Transverse colon (tissue), 4 donors: ENCODE data around the gene PTPRJ. TPM values are rescaled to one million over a fixed set of nuclear protein-coding genes. Genes with fewer than 3 reads are reported as not detected.

ENCODE experiments used
- DNase-seq: peaks from one replicate; pipeline ENCODE4 v3.0.0-alpha.2; 2019
- H3K27ac ChIP-seq, 4 donors: fragments of 200-600 bp; sonication (generic); 2 replicates each; pipeline ENCODE4 v1.5.1; 2016 to 2018; ENCODE audit warnings: inconsistent platforms in 4 of 4
- H3K27me3 ChIP-seq: fragments of 200-600 bp; sonication (generic); 2 replicates; pipeline ENCODE4 v1.5.1; 2017; ENCODE audit warnings: inconsistent platforms
- H3K36me3 ChIP-seq, 4 donors: fragments of 200-600 bp; sonication (generic); 2 replicates each; pipeline ENCODE4 v1.5.1; 2017 to 2019; ENCODE audit warnings: inconsistent platforms in 4 of 4
- H3K4me1 ChIP-seq, 4 donors: fragments of 200-600 bp; sonication (generic); 2 replicates each; pipeline ENCODE4 v1.5.1; 2017 to 2020; ENCODE audit warnings: inconsistent platforms in 4 of 4
- H3K4me3 ChIP-seq, 4 donors: fragments of 200-600 bp; sonication (generic); 1 replicate in 1 of 4; 2 replicates in 3 of 4; pipeline versions ENCODE4 v1.5.1 to v1.6.1; 2017 to 2019; ENCODE audit warnings: inconsistent platforms in 4 of 4
- H3K9me3 ChIP-seq, 2 donors: fragments of 200-600 bp; sonication (generic); 2 replicates each; pipeline ENCODE4 v1.5.1; 2017 to 2019; ENCODE audit warnings: inconsistent platforms in 2 of 2
- CTCF ChIP-seq, 5 experiments: fragments of 200-600 bp in 3 of 5; fragments of 450-650 bp in 2 of 5; sonication (generic) in 3 of 5; IDR thresholded peaks; 1 replicate in 2 of 5; 2 replicates in 3 of 5; pipeline ENCODE4 v1.5.1; 2016 to 2017; ENCODE audit warnings: antibody characterized with exemption in 5 of 5, inconsistent platforms in 3 of 5, mild to moderate bottlenecking in 2 of 5, moderate library complexity in 1 of 5
- EP300 ChIP-seq: sonication (generic); formaldehyde crosslinking; IDR thresholded peaks from one replicate; pipeline ENCODE4 v1.6.1; 2017; ENCODE audit warnings: antibody characterized with exemption, low read depth
- POLR2A ChIP-seq: fragments of 450-650 bp; IDR thresholded peaks from one replicate; pipeline ENCODE4 v1.6.1; 2016; ENCODE audit warnings: antibody characterized with exemption, mild to moderate bottlenecking, moderate library complexity
- POLR2AphosphoS5 ChIP-seq, 3 donors: sonication (generic); formaldehyde crosslinking; IDR thresholded peaks; one replicate each; pipeline ENCODE4 v1.6.1; 2016; ENCODE audit warnings: antibody characterized with exemption in 3 of 3
- WGBS, 2 donors: methylation state at CpG; one replicate each; pipeline ENCODE4 v1.1.5; 2018; ENCODE audit warnings: low coverage in 1 of 2; 5-methylcytosine and 5-hydroxymethylcytosine counted together
- in situ Hi-C, 4 donors: fragments of 200-750 bp; cut with MboI; loops; one replicate each; pipeline versions ENCODE4 v1.15.0 to v1.15.1; 2017; ENCODE audit warnings: low sequenced_read_pairs in 3 of 4, low pct_ligation_motif_present in 1 of 4, low pct_unique_long_range_greater_than_20kb in 1 of 4
- intact Hi-C: fragments of 100-400 bp; cut with DNase I; formaldehyde crosslinking; loops from one replicate; pipeline ENCODE4 v1.15.1; 2023; ENCODE audit warnings: low total_unique reads
- small RNA-seq, 4 donors: library from RNA; depleted of rRNA; stranded (forward); fragments of <200 nt; gene quantifications; one replicate each; pipeline ENCODE3, GENCODE V24; 2016
- total RNA-seq, 4 donors: library from RNA; depleted of rRNA; stranded (reverse); fragments of >200 nt; gene quantifications; one replicate each; pipeline ENCODE4 v1.1.0, GENCODE V29; 2016

The PTPRJ gene
- total RNA-seq, 4 donors from 2014 or later: 25.3 to 40.8 (median 31.7) TPM

GRCh38 chr11:48193876-48194275, 213.5 kb downstream of the PTPRJ start:
- intact Hi-C loops (no loop called here), in situ Hi-C loops (no loop called here)
- TF ChIP-seq POLR2AphosphoS5 (IDR thresholded peaks at IDR 0.05) (no peak), CTCF (IDR thresholded peaks at IDR 0.05) (no peak), POLR2A (no peak), EP300 (no peak)
- WGBS, 2 donors: 46 to 58% methylated on average over 2 of the region's 2 CpGs
- no peak overlapping the region for H3K27ac ChIP-seq
- no peak for DNase-seq
- H3K4me1 ChIP-seq: no peaks in the 10 kb centered on the region
- H3K9me3 ChIP-seq: peaks cover 0 to 6% of the 10 kb centered on the region in 2 donors
- no peaks in the 10 kb centered on the region for H3K36me3 ChIP-seq
- no peak overlapping the region for H3K4me3 ChIP-seq
- H3K27me3 ChIP-seq: no peaks in the 10 kb centered on the region

- in situ Hi-C loops: no loop called here
- DNase-seq: no peak
Measured at GRCh38 chr11:48207881-48208280, 227.5 kb downstream of the PTPRJ start.

GRCh38 chr11:48210052-48210451, 229.7 kb downstream of the PTPRJ start:
- Histone ChIP-seq H3K4me3 (no peak overlapping the region), H3K27me3 (no peaks in the 10 kb centered on the region), H3K36me3 (no peaks in the 10 kb centered on the region), H3K9me3 (no peaks in the 10 kb centered on the region), H3K4me1 (no peaks in the 10 kb centered on the region), H3K27ac (no peak overlapping the region)
- intact Hi-C loops (no loop called here), in situ Hi-C loops (loop anchor here in 1 of 4 donors (10.0 kb wide), 1 partner anchor 65 kb away; no protein-coding TSS in a partner anchor)
- TF ChIP-seq CTCF (IDR thresholded peaks at IDR 0.05) (peak in 1 of 5 experiments; percentile 6), POLR2AphosphoS5 (IDR thresholded peaks at IDR 0.05) (no peak), EP300 (no peak)
- WGBS, 2 donors: 38 to 45% methylated on average over 7 of the region's 7 CpGs
- no peak for DNase-seq

More at GRCh38 chr11:48207881-48208280, 227.5 kb downstream of the PTPRJ start:
- 83 to 93% methylated on average over 2 of the region's 2 CpGs for WGBS, 2 donors
- H3K27ac ChIP-seq: no peak overlapping the region
- no peaks in the 10 kb centered on the region for H3K9me3 ChIP-seq
- no peaks in the 10 kb centered on the region for H3K27me3 ChIP-seq
- H3K4me1 ChIP-seq: no peaks in the 10 kb centered on the region
- TF ChIP-seq POLR2A (no peak), EP300 (no peak), POLR2AphosphoS5 (IDR thresholded peaks at IDR 0.05) (no peak), CTCF (IDR thresholded peaks at IDR 0.05) (no peak)
- intact Hi-C loops: no loop called here
- no peaks in the 10 kb centered on the region for H3K36me3 ChIP-seq
- no peak overlapping the region for H3K4me3 ChIP-seq

GRCh38 chr11:48216510-48216909, 236.2 kb downstream of the PTPRJ start, which contains the start of gene OR4B1:
OR4B1 (plus strand) TSS chr11:48216810; CDS start chr11:48216810, 0 bp downstream.
- TF ChIP-seq CTCF (IDR thresholded peaks at IDR 0.05) (no peak), EP300 (no peak), POLR2A (no peak), POLR2AphosphoS5 (IDR thresholded peaks at IDR 0.05) (no peak)
- no peak within 1 kb of the TSS for H3K27ac ChIP-seq
- DNase-seq: no peak
- 69 to 73% methylated on average over 2 of the region's 2 CpGs for WGBS, 2 donors
- H3K36me3 ChIP-seq: no peaks in the 10 kb centered on the region
- no peak within 1 kb of the TSS for H3K4me3 ChIP-seq
- H3K4me1 ChIP-seq: no peaks in the 10 kb centered on the region
- intact Hi-C loops: no loop called here
- no peaks in the 10 kb centered on the region for H3K27me3 ChIP-seq
- in situ Hi-C loops: loop anchor here in 1 of 4 donors (10.0 kb wide), 1 partner anchor 58 kb away; no protein-coding TSS in a partner anchor
- H3K9me3 ChIP-seq: no peaks in the 10 kb centered on the region

Small RNAs within 50 kb of the gene (small RNA-seq; reads per million reads assigned to genes)
- 0 to 0.83 (median 0.18) reads per million in 4 donors for gene MIR3161

Other genes starting within 250 kb of the PTPRJ start
- 100 to 1,000 TPM in 3 of 4 donors, 10 to 100 TPM in 1; 85.9 to 312 (median 164) TPM for gene FNBP4, start 213.2 kb upstream of the PTPRJ start, total RNA-seq
- 10 to 100 TPM in 3 of 4 donors, 1 to 10 TPM in 1; 5.6 to 44.6 (median 22.1) TPM for gene NUP160, start 132.2 kb upstream of the PTPRJ start, total RNA-seq
- gene OR4B1, start 236.3 kb downstream of the PTPRJ start, total RNA-seq: not detected